A549 (cell line): ENCODE measurements around the gene WDFY1. TPM values are rescaled to one million over a fixed set of nuclear protein-coding genes. Genes with fewer than 3 reads are reported as not detected.

Experiments used
- ATAC-seq, 2 experiments: fragments of 200-7000 bp in 1 of 2; fragments of >200 bp in 1 of 2; cut with Nextera tagmentation in 1 of 2; cut with Tn5 transposase in 1 of 2; 3 replicates each; pipeline versions ENCODE4 v1.8.0 to v1.9.1; 2018 to 2020; ENCODE audit warnings: mild to moderate bottlenecking in 1 of 2, moderate library complexity in 1 of 2
- CTCF ChIA-PET: fragments of 300-600 bp; sonication (Branson Sonifier 250); formaldehyde crosslinking; extraction: SDS; loops from one replicate; lab custom pipeline; 2021; ENCODE audit warnings: antibody characterized with exemption, inconsistent platforms; lab: Yijun Ruan, JAX
- POLR2A ChIA-PET: fragments of 350-600 bp; formaldehyde crosslinking; extraction: SDS; loops from one replicate; lab custom pipeline; 2021; ENCODE audit warnings: antibody characterized with exemption, inconsistent platforms; lab: Yijun Ruan, JAX
- DNase-seq, 2 experiments: peaks; one replicate each; pipeline versions ENCODE4 v3.0.0 to v3.0.0-alpha.2; 2011 to 2016; ENCODE audit warnings: low read depth in 1 of 2, low spot score in 1 of 2
- FAIRE-seq: peaks from 2 replicates; lab custom pipeline; 2011; peaks lifted over from hg19 to GRCh38; lab: Jason Lieb, UNC
- H3K27ac ChIP-seq, 2 experiments: fragments of >200 bp; sonication (Bioruptor Twin); formaldehyde crosslinking; 3 replicates each; pipeline ENCODE4 v1.5.1; 2016 to 2017
- H3K4me1 ChIP-seq: fragments of >200 bp; sonication (Bioruptor Twin); formaldehyde crosslinking; 3 replicates; pipeline ENCODE4 v1.6.1; 2016
- H3K4me2 ChIP-seq: fragments of >200 bp; sonication (Bioruptor Twin); formaldehyde crosslinking; 3 replicates; pipeline ENCODE4 v1.6.1; 2016
- H3K4me3 ChIP-seq: fragments of >200 bp; sonication (Bioruptor Twin); formaldehyde crosslinking; 3 replicates; pipeline ENCODE4 v1.5.1; 2016
- H3K9me3 ChIP-seq: fragments of >200 bp; sonication (Bioruptor Twin); formaldehyde crosslinking; 3 replicates; pipeline ENCODE4 v1.6.1; 2016
- CBX2 ChIP-seq: fragments of 200-600 bp; sonication (generic); IDR thresholded peaks from 2 replicates; pipeline ENCODE4 v1.6.1; 2016; ENCODE audit warnings: low read depth, mild to moderate bottlenecking, borderline replicate concordance
- CEBPB ChIP-seq, 2 experiments: fragments of >200 bp in 1 of 2; sonication (Bioruptor Twin) in 1 of 2; formaldehyde crosslinking in 1 of 2; IDR thresholded peaks; 2 replicates each; pipeline ENCODE4 v1.6.1; 2012 to 2016
- CHD4 ChIP-seq: fragments of 200-600 bp; sonication (generic); IDR thresholded peaks from 2 replicates; pipeline ENCODE4 v1.6.1; 2016; ENCODE audit warnings: antibody characterized with exemption, mild to moderate bottlenecking, borderline replicate concordance
- EHF ChIP-seq: fragments of 250-450 bp; sonication (Bioruptor Pico); IDR thresholded peaks from 2 replicates; pipeline ENCODE4 v1.5.0; 2020; ENCODE audit warnings: mild to moderate bottlenecking
- ESRRA ChIP-seq: fragments of 150-350 bp; IDR thresholded peaks from 2 replicates; pipeline ENCODE4 v1.6.1; 2014; ENCODE audit warnings: mild to moderate bottlenecking, low read length, borderline replicate concordance
- HDAC2 ChIP-seq: fragments of 200-600 bp; sonication (generic); IDR thresholded peaks from 2 replicates; pipeline ENCODE4 v1.6.1; 2016
- HOXB13 ChIP-seq: fragments of 250-450 bp; sonication (Bioruptor Pico); IDR thresholded peaks from 2 replicates; pipeline ENCODE4 v1.5.0; 2020; ENCODE audit warnings: low read depth, mild to moderate bottlenecking, moderate library complexity
- HOXB5 ChIP-seq: fragments of 250-450 bp; sonication (Bioruptor Pico); IDR thresholded peaks from 2 replicates; pipeline ENCODE4 v1.5.0; 2020; ENCODE audit warnings: mild to moderate bottlenecking, moderate library complexity
- KDM5A ChIP-seq: fragments of 200-600 bp; sonication (generic); IDR thresholded peaks from 2 replicates; pipeline ENCODE4 v1.6.1; 2016; ENCODE audit warnings: antibody characterized with exemption, mild to moderate bottlenecking
- MAX ChIP-seq: IDR thresholded peaks from 2 replicates; pipeline ENCODE4 v1.6.1; 2012
- NPAS2 ChIP-seq: fragments of 250-450 bp; sonication (Bioruptor Pico); IDR thresholded peaks from 2 replicates; pipeline ENCODE4 v1.8.0; 2022; ENCODE audit warnings: mild to moderate bottlenecking, moderate library complexity, borderline replicate concordance
- NR3C1 ChIP-seq: fragments of >200 bp; sonication (Bioruptor Twin); formaldehyde crosslinking; IDR thresholded peaks from 3 replicates; pipeline ENCODE4 v1.6.1; 2017
- PBX3 ChIP-seq: IDR thresholded peaks from 2 replicates; pipeline ENCODE4 v1.6.1; 2012
- RAD21 ChIP-seq, 2 experiments: fragments of >200 bp in 1 of 2; sonication (Bioruptor Twin) in 1 of 2; formaldehyde crosslinking in 1 of 2; IDR thresholded peaks in 1 of 2; conservative IDR thresholded peaks in 1 of 2; 2 replicates in 1 of 2; 3 replicates in 1 of 2; pipeline ENCODE4 v1.6.1; 2012 to 2018; ENCODE audit warnings: inconsistent platforms in 1 of 2
- RARB ChIP-seq: fragments of 250-450 bp; sonication (Bioruptor Pico); IDR thresholded peaks from 2 replicates; pipeline ENCODE4 v1.8.0; 2021; ENCODE audit warnings: mild to moderate bottlenecking, moderate library complexity
- RFX5 ChIP-seq: fragments of 450-650 bp; IDR thresholded peaks from 2 replicates; pipeline ENCODE4 v1.7.1; 2014; ENCODE audit warnings: antibody characterized with exemption, mild to moderate bottlenecking, moderate library complexity
- RNF2 ChIP-seq: fragments of 200-600 bp; sonication (generic); IDR thresholded peaks from 2 replicates; pipeline ENCODE4 v1.6.1; 2016; ENCODE audit warnings: low read depth, mild to moderate bottlenecking, antibody characterized with exemption, moderate library complexity, borderline replicate concordance
- SMC3 ChIP-seq: fragments of >200 bp; sonication (Bioruptor Twin); formaldehyde crosslinking; IDR thresholded peaks from 3 replicates; pipeline ENCODE4 v1.6.1; 2018; ENCODE audit warnings: inconsistent platforms
- SREBF2 ChIP-seq: fragments of 450-650 bp; IDR thresholded peaks from 2 replicates; pipeline ENCODE4 v1.6.1; 2014; ENCODE audit warnings: mild to moderate bottlenecking, moderate library complexity
- ZSCAN20 ChIP-seq: fragments of 250-450 bp; sonication (Bioruptor Pico); IDR thresholded peaks from 2 replicates; pipeline ENCODE4 v1.8.0; 2022; ENCODE audit warnings: mild to moderate bottlenecking, moderate library complexity
- WGBS: methylation state at CpG from one replicate; pipeline ENCODE4 v1.1.6; 2017; ENCODE audit errors: missing lambda C conversion rate; 5-methylcytosine and 5-hydroxymethylcytosine counted together
- polyA plus RNA-seq, 4 experiments: library from polyadenylated mRNA; depleted of rRNA in 3 of 4; stranded (reverse); fragments of >200 nt; fragmentation: RNase III in 1 of 4; extraction: RNeasy Plus Mini Kit Qiagen cat#74134 plus additional on column Dnase treatment in 1 of 4; gene quantifications; 2 replicates in 3 of 4; 3 replicates in 1 of 4; pipeline ENCODE4 v1.2.3, GENCODE V29; 2011 to 2017
- TF ChIP-seq, protein P1 (sequence below): fragments of >200 bp; sonication (Bioruptor Twin); formaldehyde crosslinking; IDR thresholded peaks from 3 replicates; pipeline ENCODE4 v1.6.1; 2016
- TF ChIP-seq, protein P2 (sequence below): fragments of 200-600 bp; sonication (generic); IDR thresholded peaks from 2 replicates; pipeline ENCODE4 v1.6.1; 2016; ENCODE audit warnings: antibody characterized with exemption, mild to moderate bottlenecking, moderate library complexity
- TF ChIP-seq, protein P3 (sequence below): fragments of >200 bp; sonication (Bioruptor Twin); formaldehyde crosslinking; IDR thresholded peaks from 3 replicates; pipeline ENCODE4 v1.5.1; 2016

WDFY1 gene
- polyA plus RNA-seq, 2 of the 4 experiments (the other 2 are of a cell fraction), result 38.7 to 70.8 TPM

GRCh38 chr2:223970343-223971128 is 25.4 kb upstream of the WDFY1 start:
- TF ChIP-seq RFX5, result no peak
- TF ChIP-seq RAD21 (conservative IDR thresholded peaks at IDR 0.05 in 1 of 2, IDR thresholded peaks at IDR 0.05 in 1 of 2), result peak; percentile 93 to 96
- no peak for TF ChIP-seq CBX2
- TF ChIP-seq PBX3, result no peak
- TF ChIP-seq, protein P1, sequence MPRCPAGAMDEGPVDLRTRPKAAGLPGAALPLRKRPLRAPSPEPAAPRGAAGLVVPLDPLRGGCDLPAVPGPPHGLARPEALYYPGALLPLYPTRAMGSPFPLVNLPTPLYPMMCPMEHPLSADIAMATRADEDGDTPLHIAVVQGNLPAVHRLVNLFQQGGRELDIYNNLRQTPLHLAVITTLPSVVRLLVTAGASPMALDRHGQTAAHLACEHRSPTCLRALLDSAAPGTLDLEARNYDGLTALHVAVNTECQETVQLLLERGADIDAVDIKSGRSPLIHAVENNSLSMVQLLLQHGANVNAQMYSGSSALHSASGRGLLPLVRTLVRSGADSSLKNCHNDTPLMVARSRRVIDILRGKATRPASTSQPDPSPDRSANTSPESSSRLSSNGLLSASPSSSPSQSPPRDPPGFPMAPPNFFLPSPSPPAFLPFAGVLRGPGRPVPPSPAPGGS, result no peak
- TF ChIP-seq NPAS2 (CRISPR knock-in tag), result no peak
- TF ChIP-seq, protein P2, sequence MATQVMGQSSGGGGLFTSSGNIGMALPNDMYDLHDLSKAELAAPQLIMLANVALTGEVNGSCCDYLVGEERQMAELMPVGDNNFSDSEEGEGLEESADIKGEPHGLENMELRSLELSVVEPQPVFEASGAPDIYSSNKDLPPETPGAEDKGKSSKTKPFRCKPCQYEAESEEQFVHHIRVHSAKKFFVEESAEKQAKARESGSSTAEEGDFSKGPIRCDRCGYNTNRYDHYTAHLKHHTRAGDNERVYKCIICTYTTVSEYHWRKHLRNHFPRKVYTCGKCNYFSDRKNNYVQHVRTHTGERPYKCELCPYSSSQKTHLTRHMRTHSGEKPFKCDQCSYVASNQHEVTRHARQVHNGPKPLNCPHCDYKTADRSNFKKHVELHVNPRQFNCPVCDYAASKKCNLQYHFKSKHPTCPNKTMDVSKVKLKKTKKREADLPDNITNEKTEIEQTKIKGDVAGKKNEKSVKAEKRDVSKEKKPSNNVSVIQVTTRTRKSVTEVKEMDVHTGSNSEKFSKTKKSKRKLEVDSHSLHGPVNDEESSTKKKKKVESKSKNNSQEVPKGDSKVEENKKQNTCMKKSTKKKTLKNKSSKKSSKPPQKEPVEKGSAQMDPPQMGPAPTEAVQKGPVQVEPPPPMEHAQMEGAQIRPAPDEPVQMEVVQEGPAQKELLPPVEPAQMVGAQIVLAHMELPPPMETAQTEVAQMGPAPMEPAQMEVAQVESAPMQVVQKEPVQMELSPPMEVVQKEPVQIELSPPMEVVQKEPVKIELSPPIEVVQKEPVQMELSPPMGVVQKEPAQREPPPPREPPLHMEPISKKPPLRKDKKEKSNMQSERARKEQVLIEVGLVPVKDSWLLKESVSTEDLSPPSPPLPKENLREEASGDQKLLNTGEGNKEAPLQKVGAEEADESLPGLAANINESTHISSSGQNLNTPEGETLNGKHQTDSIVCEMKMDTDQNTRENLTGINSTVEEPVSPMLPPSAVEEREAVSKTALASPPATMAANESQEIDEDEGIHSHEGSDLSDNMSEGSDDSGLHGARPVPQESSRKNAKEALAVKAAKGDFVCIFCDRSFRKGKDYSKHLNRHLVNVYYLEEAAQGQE, result no peak
- no peak for TF ChIP-seq EHF
- TF ChIP-seq SMC3, result peak; percentile 95
- no peak for TF ChIP-seq MAX
- TF ChIP-seq HOXB13 (CRISPR knock-in tag), result no peak
- peak; percentile 82 to 96 for TF ChIP-seq CEBPB (IDR thresholded peaks at IDR 0.05)
- TF ChIP-seq HOXB5, result no peak
- no peak for TF ChIP-seq KDM5A
- TF ChIP-seq SREBF2, result no peak
- no peak for TF ChIP-seq RARB
- no peak for TF ChIP-seq RNF2
- TF ChIP-seq ESRRA, result no peak
- no peak for TF ChIP-seq CHD4
- TF ChIP-seq HDAC2, result no peak
- no peak for TF ChIP-seq ZSCAN20 (CRISPR knock-in tag)
- TF ChIP-seq, protein P3, sequence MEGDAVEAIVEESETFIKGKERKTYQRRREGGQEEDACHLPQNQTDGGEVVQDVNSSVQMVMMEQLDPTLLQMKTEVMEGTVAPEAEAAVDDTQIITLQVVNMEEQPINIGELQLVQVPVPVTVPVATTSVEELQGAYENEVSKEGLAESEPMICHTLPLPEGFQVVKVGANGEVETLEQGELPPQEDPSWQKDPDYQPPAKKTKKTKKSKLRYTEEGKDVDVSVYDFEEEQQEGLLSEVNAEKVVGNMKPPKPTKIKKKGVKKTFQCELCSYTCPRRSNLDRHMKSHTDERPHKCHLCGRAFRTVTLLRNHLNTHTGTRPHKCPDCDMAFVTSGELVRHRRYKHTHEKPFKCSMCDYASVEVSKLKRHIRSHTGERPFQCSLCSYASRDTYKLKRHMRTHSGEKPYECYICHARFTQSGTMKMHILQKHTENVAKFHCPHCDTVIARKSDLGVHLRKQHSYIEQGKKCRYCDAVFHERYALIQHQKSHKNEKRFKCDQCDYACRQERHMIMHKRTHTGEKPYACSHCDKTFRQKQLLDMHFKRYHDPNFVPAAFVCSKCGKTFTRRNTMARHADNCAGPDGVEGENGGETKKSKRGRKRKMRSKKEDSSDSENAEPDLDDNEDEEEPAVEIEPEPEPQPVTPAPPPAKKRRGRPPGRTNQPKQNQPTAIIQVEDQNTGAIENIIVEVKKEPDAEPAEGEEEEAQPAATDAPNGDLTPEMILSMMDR, result peak; percentile 96
- TF ChIP-seq NR3C1, result no peak
- POLR2A ChIA-PET, result interaction anchor here (0.5 to 1.4 kb wide), 2 partner anchors 314 to 1046 kb away, joined by 4 read pairs; no protein-coding TSS in a partner anchor
- Histone ChIP-seq H3K4me2 (no peak overlapping the region), H3K4me1 (no peaks in the 10 kb centered on the region), H3K4me3 (no peak overlapping the region), H3K27ac (no peak overlapping the region), H3K9me3 (no peaks in the 10 kb centered on the region)
- 65% methylated on average over 8 of the region's 8 CpGs for WGBS
- DNase-seq, result peak in 1 of 2 experiments; percentile 64
- peak; percentile 74 to 83; a peak in 5 of 6 replicates for ATAC-seq
- CTCF ChIA-PET, result interaction anchor here (0.7 to 8.6 kb wide), 58 partner anchors 9 to 999 kb away, joined by 3 to 148 read pairs (median 4); partner anchors contain the start of gene MRPL44
- FAIRE-seq, result peak; percentile 18
